A549 treated with Hydrocortisone at 1 μM for 4 hours (cell line): ENCODE measurements around the gene INSYN1. TPM values are rescaled to one million over a fixed set of nuclear protein-coding genes. Genes with fewer than 3 reads are reported as not detected.

ENCODE experiments used
- total RNA-seq: library from RNA; stranded (reverse); fragments of 200-300 nt; extraction: Qiagen RNA extraction; gene quantifications from 5 replicates; pipeline ENCODE4 v1.2.3, GENCODE V29; 2022

Gene INSYN1, protein sequence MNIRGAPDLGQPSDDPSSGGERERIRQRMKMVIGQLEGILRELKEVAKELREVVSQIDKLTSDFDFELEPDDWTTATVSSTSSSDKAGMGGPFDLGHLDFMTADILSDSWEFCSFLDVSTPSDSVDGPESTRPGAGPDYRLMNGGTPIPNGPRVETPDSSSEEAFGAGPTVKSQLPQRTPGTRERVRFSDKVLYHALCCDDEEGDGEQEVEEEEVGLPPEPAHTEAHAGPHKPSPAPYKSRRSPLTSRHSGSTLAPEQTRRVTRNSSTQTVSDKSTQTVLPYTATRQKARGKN
- total RNA-seq: 1.9 to 3.0 TPM (median 2.3 TPM) in 5 replicates

DNA sequence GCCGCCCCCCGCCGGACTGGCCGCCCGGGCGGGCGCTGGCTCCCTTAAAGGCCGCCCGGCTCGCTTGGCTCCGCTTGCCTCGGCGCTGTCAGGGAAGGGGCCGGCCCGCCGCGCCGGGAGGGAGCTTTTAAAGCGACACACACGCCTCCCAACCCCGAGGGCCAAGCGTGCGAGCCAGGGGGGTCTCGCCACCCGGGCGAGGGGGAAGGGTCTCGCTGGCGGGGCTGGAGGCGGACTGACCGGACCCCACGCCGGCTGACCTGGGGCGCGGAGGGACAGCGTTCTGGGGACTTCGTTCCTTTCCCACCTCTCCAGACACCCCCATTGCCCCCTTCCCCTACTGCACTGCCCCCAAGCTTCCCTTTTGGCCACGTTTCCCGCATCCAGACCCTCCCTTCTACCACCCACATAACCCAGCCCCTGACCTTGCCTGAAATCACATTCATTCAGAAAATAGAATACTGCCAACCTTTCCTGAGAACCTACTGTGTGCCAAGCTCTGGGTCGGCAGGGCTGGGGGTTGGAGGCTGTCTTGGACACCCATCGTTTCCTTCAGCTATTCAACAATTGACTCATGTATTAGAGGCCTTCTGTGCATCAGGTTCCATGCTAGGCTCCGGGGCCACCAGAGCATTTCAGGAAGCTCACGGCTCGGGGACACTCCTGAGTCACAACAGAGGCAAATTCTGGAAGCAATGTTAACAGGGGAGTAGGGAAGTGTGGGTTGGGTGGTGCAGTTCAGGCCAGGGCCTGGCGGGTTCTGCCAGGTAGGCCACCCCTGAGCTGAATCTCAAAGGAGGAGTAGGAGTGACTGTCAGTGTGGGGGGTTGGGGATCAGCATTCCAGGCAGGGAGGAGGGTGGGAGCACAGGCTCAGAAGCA lies at the start of gene INSYN1:
TSS of gene INSYN1 (minus strand) at position 102 of the 881 bp plus-strand sequence. CDS start 2,221 bp downstream, outside the sequence.

Other genes with a start within 250 kb of the INSYN1 start
- 184 to 210 TPM (median 208 TPM) in 5 replicates for gene NPTN, start 120.0 kb downstream of the INSYN1 start, total RNA-seq
- gene CD276, start 69.0 kb downstream of the INSYN1 start, total RNA-seq: 71.4 to 78.1 TPM (median 76.1 TPM) in 5 replicates
- gene TBC1D21, start 120.2 kb upstream of the INSYN1 start, total RNA-seq: not detected in 5 replicates
- gene LOXL1, start 173.1 kb upstream of the INSYN1 start, total RNA-seq: 0.17 to 1.2 TPM (median 0.68 TPM) in 5 replicates
- gene STOML1, start 238.9 kb upstream of the INSYN1 start, total RNA-seq: 11.0 to 12.8 TPM (median 12.1 TPM) in 5 replicates
- 13.2 to 16.0 TPM (median 14.5 TPM) in 5 replicates for gene PML, start 241.4 kb upstream of the INSYN1 start, total RNA-seq